ENCODE results near the gene MUSTN1. TPM values are rescaled to one million over a fixed set of nuclear protein-coding genes. Genes with fewer than 3 reads are reported as not detected.

Gene MUSTN1
- total RNA-seq, 1 donor from 2014 or later: 3.5 TPM

DNA sequence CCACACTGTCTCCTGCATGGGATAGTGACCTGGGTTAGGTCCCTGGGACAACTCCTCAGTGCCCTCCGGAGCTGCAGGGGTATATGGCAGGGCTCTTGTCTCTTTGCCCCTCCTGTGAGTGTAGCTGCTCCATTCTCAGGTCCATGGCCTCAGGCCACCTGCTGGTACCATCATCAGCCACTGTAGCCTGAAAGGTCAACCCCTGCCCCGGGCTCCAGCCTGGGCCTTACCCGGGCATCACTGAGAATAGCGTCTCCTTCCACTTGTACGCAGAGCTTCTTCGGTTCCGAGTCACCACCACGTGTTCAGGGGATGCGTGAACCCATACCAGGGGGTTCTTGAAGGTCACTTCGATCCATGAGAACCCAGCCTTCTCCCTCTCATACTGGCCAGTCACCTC, 18.2 kb downstream of the MUSTN1 start:
- no peak overlapping the region for H3K27ac Mint-ChIP-seq (ENCODE audit: unreplicated experiment)
- TF ChIP-seq, protein P1, sequence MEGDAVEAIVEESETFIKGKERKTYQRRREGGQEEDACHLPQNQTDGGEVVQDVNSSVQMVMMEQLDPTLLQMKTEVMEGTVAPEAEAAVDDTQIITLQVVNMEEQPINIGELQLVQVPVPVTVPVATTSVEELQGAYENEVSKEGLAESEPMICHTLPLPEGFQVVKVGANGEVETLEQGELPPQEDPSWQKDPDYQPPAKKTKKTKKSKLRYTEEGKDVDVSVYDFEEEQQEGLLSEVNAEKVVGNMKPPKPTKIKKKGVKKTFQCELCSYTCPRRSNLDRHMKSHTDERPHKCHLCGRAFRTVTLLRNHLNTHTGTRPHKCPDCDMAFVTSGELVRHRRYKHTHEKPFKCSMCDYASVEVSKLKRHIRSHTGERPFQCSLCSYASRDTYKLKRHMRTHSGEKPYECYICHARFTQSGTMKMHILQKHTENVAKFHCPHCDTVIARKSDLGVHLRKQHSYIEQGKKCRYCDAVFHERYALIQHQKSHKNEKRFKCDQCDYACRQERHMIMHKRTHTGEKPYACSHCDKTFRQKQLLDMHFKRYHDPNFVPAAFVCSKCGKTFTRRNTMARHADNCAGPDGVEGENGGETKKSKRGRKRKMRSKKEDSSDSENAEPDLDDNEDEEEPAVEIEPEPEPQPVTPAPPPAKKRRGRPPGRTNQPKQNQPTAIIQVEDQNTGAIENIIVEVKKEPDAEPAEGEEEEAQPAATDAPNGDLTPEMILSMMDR (IDR thresholded peaks at IDR 0.05; ENCODE audit: partially characterized antibody, unreplicated experiment): no peak
- peaks cover 4% of the 10 kb centered on the region for H3K9me3 Mint-ChIP-seq (ENCODE audit: unreplicated experiment)
- no peaks in the 10 kb centered on the region for H3K36me3 Mint-ChIP-seq (ENCODE audit: unreplicated experiment)
- peaks cover 9% of the 10 kb centered on the region for H3K4me1 Mint-ChIP-seq (ENCODE audit: low read depth, unreplicated experiment)
- no peak overlapping the region for H3K4me3 Mint-ChIP-seq (ENCODE audit: unreplicated experiment)
- H3K27me3 Mint-ChIP-seq (ENCODE audit: unreplicated experiment): no peaks in the 10 kb centered on the region
- DNase-seq: no peak

GRCh38 chr3:52816199-52816598, 18.6 kb downstream of the MUSTN1 start:
- no peak overlapping the region for H3K4me3 Mint-ChIP-seq (ENCODE audit: unreplicated experiment)

DNA sequence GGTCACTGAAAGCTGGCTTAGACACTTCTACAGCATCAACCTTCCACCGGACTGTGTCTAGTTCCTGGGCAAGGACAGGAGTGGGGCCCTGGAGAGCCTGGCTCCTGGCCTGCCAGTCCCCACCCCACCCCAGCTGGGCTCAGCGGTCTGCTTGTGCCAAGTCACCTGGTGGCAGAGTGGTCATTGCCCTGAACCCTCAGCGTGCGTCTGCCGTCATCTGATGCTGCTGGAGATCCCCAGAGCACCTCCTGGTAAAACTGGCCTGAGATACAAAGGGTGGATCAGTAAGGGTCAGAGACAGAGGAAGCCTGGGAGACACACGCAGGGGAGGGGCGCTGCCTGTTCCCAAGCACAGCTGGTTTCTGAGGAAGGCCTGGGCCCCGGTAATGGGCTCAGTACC, 21.0 kb downstream of the MUSTN1 start:
- TF ChIP-seq, protein P1 (IDR thresholded peaks at IDR 0.05; ENCODE audit: partially characterized antibody, unreplicated experiment): no peak
- Mint-ChIP-seq H3K4me1 (ENCODE audit: low read depth, unreplicated experiment) (no peaks in the 10 kb centered on the region), H3K36me3 (ENCODE audit: unreplicated experiment) (no peaks in the 10 kb centered on the region), H3K4me3 (ENCODE audit: unreplicated experiment) (no peak overlapping the region), H3K27me3 (ENCODE audit: unreplicated experiment) (no peaks in the 10 kb centered on the region), H3K27ac (ENCODE audit: unreplicated experiment) (no peak overlapping the region), H3K9me3 (ENCODE audit: unreplicated experiment) (peaks cover 5% of the 10 kb centered on the region)
- no peak for DNase-seq

More at GRCh38 chr3:52816199-52816598, 18.6 kb downstream of the MUSTN1 start:
- Mint-ChIP-seq H3K4me1 (ENCODE audit: low read depth, unreplicated experiment) (peaks cover 9% of the 10 kb centered on the region), H3K27ac (ENCODE audit: unreplicated experiment) (no peak overlapping the region), H3K9me3 (ENCODE audit: unreplicated experiment) (peaks cover 5% of the 10 kb centered on the region), H3K36me3 (ENCODE audit: unreplicated experiment) (no peaks in the 10 kb centered on the region), H3K27me3 (ENCODE audit: unreplicated experiment) (no peaks in the 10 kb centered on the region)
- TF ChIP-seq, protein P1 (IDR thresholded peaks at IDR 0.05; ENCODE audit: partially characterized antibody, unreplicated experiment): no peak
- no peak for DNase-seq

GRCh38 chr3:52811452-52812011, 23.3 kb downstream of the MUSTN1 start:
- Mint-ChIP-seq H3K27ac (ENCODE audit: unreplicated experiment) (no peak overlapping the region), H3K27me3 (ENCODE audit: unreplicated experiment) (no peaks in the 10 kb centered on the region), H3K36me3 (ENCODE audit: unreplicated experiment) (no peaks in the 10 kb centered on the region), H3K4me3 (ENCODE audit: unreplicated experiment) (no peak overlapping the region), H3K9me3 (ENCODE audit: unreplicated experiment) (peaks cover 1% of the 10 kb centered on the region), H3K4me1 (ENCODE audit: low read depth, unreplicated experiment) (no peaks in the 10 kb centered on the region)
- TF ChIP-seq, protein P1 (IDR thresholded peaks at IDR 0.05; ENCODE audit: partially characterized antibody, unreplicated experiment): no peak
- no peak for DNase-seq

DNA sequence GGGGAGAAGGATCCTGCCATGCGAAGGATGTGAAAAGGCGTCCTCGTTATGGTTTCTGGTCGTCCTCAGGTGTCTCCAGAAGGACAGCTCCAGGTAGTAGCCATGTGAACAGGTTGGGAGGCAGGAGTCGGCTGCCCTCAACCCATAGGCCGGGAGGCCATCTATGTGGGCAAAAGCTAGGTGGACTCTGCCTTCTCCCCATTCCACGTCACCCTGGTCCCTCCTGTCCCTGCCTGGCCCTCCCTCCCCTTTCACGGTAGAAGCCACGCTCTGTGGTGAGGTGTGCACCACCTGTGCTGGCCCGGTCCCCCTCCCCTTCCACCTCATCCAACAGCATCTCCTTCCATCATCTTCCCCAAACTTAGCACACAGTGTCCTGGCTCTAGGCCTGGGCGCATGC, 23.9 kb downstream of the MUSTN1 start:
- Mint-ChIP-seq H3K9me3 (ENCODE audit: unreplicated experiment) (peaks cover 1% of the 10 kb centered on the region), H3K27me3 (ENCODE audit: unreplicated experiment) (no peaks in the 10 kb centered on the region), H3K27ac (ENCODE audit: unreplicated experiment) (no peak overlapping the region), H3K4me3 (ENCODE audit: unreplicated experiment) (no peak overlapping the region), H3K4me1 (ENCODE audit: low read depth, unreplicated experiment) (no peaks in the 10 kb centered on the region), H3K36me3 (ENCODE audit: unreplicated experiment) (no peaks in the 10 kb centered on the region)
- TF ChIP-seq, protein P1 (IDR thresholded peaks at IDR 0.05; ENCODE audit: partially characterized antibody, unreplicated experiment): no peak
- no peak for DNase-seq
